OCI-LY3 (cell line): Measurements from ENCODE around the gene MRPL40.

Experiments
- H2AFZ ChIP-seq: fragments of 200-600, 300-600 bp; shearing (Covaris generic); 2 replicates; pipeline ENCODE4 v1.6.0; 2014; ENCODE audit warnings: antibody characterized with exemption, low read depth, low read length
- H3K27ac ChIP-seq: fragments of 200-600, 300-600 bp; sonication (generic); 2 replicates; pipeline ENCODE4 v1.5.1; 2014; ENCODE audit warnings: mild to moderate bottlenecking, low read length, moderate library complexity, mixed read lengths
- H3K27me3 ChIP-seq: fragments of 200-600, 300-600 bp; sonication (generic); 2 replicates; pipeline ENCODE4 v1.6.1; 2014; ENCODE audit warnings: low read depth, low read length, mixed read lengths
- H3K36me3 ChIP-seq: fragments of 200-600, 300-600 bp; sonication (generic); replicated peaks from 2 replicates; pipeline ENCODE3; 2014; ENCODE audit warnings: low read depth, low read length, mixed read lengths
- H3K4me1 ChIP-seq: fragments of 300-600, 200-600 bp; sonication (generic); 2 replicates; pipeline ENCODE4 v1.6.1; 2014; ENCODE audit warnings: low read length, mixed read lengths
- H3K4me2 ChIP-seq: fragments of 200-600, 300-600 bp; sonication (generic); 2 replicates; pipeline ENCODE4 v1.6.1; 2014; ENCODE audit warnings: low read length, mixed read lengths
- H3K4me3 ChIP-seq: fragments of 300-600, 200-600 bp; sonication (generic); 2 replicates; pipeline ENCODE4 v1.5.1; 2014; ENCODE audit warnings: antibody characterized with exemption, mild to moderate bottlenecking, low read length, moderate library complexity
- H3K79me2 ChIP-seq: fragments of 300-600, 200-600 bp; shearing (Covaris generic); 2 replicates; pipeline ENCODE4 v1.6.1; 2014; ENCODE audit warnings: mild to moderate bottlenecking, low read length, mixed read lengths
- H3K9ac ChIP-seq: fragments of 300-600, 200-600 bp; shearing (Covaris generic); 2 replicates; pipeline ENCODE4 v1.6.0; 2014; ENCODE audit warnings: mild to moderate bottlenecking, low read length, moderate library complexity
- H3K9me3 ChIP-seq: fragments of 200-600, 300-600 bp; shearing (Covaris generic); 2 replicates; pipeline ENCODE4 v1.6.1; 2014; ENCODE audit warnings: low read length, mixed read lengths; ENCODE audit not compliant: insufficient read depth
- H4K20me1 ChIP-seq: fragments of 200-600, 300-600 bp; sonication (generic); 2 replicates; pipeline ENCODE4 v1.6.1; 2016; ENCODE audit warnings: low read length, mixed read lengths; ENCODE audit not compliant: insufficient read depth
- EZH2phosphoT487 ChIP-seq: fragments of 200-600 bp; shearing (Covaris generic); IDR thresholded peaks from 2 replicates; pipeline ENCODE4 v1.6.1; 2018; ENCODE audit warnings: antibody characterized with exemption, mixed run types, low read depth
- TF ChIP-seq, protein P1 (sequence below): fragments of 200-600, 300-600 bp; sonication (generic); IDR thresholded peaks from 2 replicates; pipeline ENCODE4 v1.5.1; 2014; ENCODE audit warnings: antibody characterized with exemption, low read length, low read depth

MRPL40 gene

DNA sequence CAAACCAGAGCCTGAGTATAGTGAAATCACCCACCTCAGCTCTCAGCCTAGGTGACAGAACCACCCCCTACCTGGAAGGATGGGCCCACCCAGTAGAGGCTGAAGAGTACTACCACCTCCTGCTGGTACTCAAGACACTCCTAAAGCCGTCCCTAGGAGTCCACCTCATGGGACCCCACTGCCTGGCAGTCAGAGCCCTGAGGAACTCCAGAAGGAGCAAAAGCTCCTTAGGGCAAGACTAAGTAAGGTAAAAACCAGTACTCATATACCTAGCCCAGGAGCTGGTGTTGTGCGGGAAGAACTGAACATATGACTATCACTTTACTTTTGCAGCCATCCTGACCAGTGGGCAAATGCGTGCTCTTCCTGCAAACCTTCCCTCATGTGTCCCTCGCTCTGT lies 37.1 kb upstream of the MRPL40 start:
- H3K4me1 ChIP-seq = no peaks in the 10 kb centered on the region
- no peak overlapping the region for H3K4me2 ChIP-seq
- 0 out of 2 replicates have a peak, but pooled peaks cover 8% of the 10 kb centered on the region for H4K20me1 ChIP-seq
- no peaks in the 10 kb centered on the region for H3K9me3 ChIP-seq
- no peak overlapping the region for H2AFZ ChIP-seq
- no peak overlapping the region for H3K9ac ChIP-seq
- TF ChIP-seq, protein P1, sequence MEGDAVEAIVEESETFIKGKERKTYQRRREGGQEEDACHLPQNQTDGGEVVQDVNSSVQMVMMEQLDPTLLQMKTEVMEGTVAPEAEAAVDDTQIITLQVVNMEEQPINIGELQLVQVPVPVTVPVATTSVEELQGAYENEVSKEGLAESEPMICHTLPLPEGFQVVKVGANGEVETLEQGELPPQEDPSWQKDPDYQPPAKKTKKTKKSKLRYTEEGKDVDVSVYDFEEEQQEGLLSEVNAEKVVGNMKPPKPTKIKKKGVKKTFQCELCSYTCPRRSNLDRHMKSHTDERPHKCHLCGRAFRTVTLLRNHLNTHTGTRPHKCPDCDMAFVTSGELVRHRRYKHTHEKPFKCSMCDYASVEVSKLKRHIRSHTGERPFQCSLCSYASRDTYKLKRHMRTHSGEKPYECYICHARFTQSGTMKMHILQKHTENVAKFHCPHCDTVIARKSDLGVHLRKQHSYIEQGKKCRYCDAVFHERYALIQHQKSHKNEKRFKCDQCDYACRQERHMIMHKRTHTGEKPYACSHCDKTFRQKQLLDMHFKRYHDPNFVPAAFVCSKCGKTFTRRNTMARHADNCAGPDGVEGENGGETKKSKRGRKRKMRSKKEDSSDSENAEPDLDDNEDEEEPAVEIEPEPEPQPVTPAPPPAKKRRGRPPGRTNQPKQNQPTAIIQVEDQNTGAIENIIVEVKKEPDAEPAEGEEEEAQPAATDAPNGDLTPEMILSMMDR = no peak
- TF ChIP-seq EZH2phosphoT487 = no peak
- no peaks in the 10 kb centered on the region for H3K79me2 ChIP-seq
- no peaks in the 10 kb centered on the region for H3K27me3 ChIP-seq
- peaks cover 65% of the 10 kb centered on the region for H3K36me3 ChIP-seq
- no peak overlapping the region for H3K4me3 ChIP-seq
- H3K27ac ChIP-seq = no peak overlapping the region

DNA sequence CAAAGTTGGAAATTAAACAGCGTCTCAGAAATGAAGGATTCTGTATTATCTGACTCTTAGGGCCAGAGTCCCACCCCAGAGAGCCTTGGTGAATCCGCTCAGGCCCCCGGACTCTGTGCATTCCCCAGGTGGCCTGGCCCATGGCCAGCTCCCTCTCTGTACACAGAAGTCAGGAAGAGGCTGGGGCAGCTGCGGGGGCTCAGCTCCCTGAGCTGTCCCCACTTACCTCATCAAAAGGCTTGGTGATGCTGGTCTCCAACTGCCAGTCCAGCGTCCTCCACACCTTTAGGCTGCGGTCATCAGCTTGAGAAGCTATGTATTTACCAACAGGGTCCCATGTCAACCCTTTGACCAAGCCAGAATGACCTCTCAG lies 35.8 kb upstream of the MRPL40 start:
- Histone ChIP-seq H3K79me2 (no peaks in the 10 kb centered on the region), H3K36me3 (peaks cover 62% of the 10 kb centered on the region), H3K27ac (no peak overlapping the region), H3K9me3 (no peaks in the 10 kb centered on the region), H2AFZ (no peak overlapping the region), H3K4me1 (no peaks in the 10 kb centered on the region), H3K4me2 (no peak overlapping the region), H3K27me3 (no peaks in the 10 kb centered on the region), H4K20me1 (0 out of 2 replicates have a peak, but pooled peaks cover 8% of the 10 kb centered on the region), H3K4me3 (no peak overlapping the region), H3K9ac (no peak overlapping the region)
- no peak for TF ChIP-seq EZH2phosphoT487
- TF ChIP-seq, protein P1 = no peak

DNA sequence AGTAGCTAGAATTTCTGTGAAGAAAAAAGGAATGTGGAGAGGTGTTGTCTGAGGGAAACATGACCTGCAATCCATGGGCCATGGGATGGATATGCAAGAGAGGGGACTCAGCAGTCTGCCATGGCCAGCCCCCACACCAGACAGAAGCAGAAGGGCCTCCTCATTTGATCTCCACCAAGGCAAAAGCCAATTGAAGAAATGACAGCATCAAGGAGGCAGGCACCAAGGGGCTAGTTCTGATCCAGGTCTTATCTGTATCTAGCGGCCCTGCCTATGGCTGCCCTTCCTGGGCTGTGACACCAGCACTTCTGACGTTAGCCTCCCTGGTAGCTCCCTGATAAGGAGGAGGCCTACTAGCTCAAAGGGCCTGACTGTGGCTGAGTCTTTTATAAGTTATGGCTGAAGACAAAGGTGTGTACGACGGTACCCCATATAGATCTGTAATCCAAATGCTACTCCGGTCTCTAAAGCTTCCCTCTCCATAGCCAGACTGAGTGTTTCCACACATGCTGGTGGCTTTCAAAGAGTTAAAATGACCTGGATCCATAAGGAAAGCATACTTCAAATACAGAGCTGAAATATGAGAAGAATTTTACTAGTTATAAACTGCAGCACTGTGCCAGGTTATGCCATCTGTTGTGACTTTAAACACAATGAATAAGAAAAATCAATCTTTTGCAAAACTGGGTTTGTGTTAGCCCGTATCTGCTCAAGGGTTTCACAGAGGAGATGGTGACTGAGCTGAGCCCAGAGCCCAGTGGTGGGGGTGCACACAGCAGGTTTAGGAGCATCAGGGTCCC lies 35.2 kb upstream of the MRPL40 start:
- Histone ChIP-seq H3K9ac (no peak overlapping the region), H3K4me2 (no peak overlapping the region), H3K27ac (no peak overlapping the region), H2AFZ (no peak overlapping the region), H3K36me3 (peaks cover 63% of the 10 kb centered on the region), H3K79me2 (no peaks in the 10 kb centered on the region), H3K4me1 (no peaks in the 10 kb centered on the region), H3K4me3 (no peak overlapping the region), H3K27me3 (no peaks in the 10 kb centered on the region), H3K9me3 (no peaks in the 10 kb centered on the region), H4K20me1 (0 out of 2 replicates have a peak, but pooled peaks cover 8% of the 10 kb centered on the region)
- no peak for TF ChIP-seq EZH2phosphoT487
- TF ChIP-seq, protein P1 = no peak

DNA sequence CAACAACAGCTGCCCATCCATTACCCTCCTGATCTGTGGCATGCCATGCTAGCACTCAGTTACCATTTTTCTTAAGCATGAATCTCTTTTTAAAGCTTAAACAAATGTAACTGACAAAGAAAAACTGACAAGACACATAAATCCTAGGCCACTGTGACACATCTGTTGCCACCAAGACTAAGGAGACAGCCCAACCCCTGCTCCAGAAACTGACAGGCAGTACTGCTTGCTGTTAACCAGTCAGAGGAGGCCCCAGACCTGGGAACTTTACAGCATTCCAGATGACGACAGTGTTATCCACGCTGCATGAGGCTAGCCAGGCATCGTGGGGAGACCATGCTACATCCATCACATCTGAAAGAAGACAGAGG lies 34.6 kb upstream of the MRPL40 start:
- TF ChIP-seq EZH2phosphoT487 = no peak
- TF ChIP-seq, protein P1 = no peak
- H2AFZ ChIP-seq = no peak overlapping the region
- H3K4me2 ChIP-seq = no peak overlapping the region
- no peak overlapping the region for H3K4me3 ChIP-seq
- H3K9ac ChIP-seq = no peak overlapping the region
- H3K27ac ChIP-seq = no peak overlapping the region
- no peaks in the 10 kb centered on the region for H3K27me3 ChIP-seq
- H3K79me2 ChIP-seq = no peaks in the 10 kb centered on the region
- no peaks in the 10 kb centered on the region for H3K9me3 ChIP-seq
- peaks cover 62% of the 10 kb centered on the region for H3K36me3 ChIP-seq
- 0 out of 2 replicates have a peak, but pooled peaks cover 8% of the 10 kb centered on the region for H4K20me1 ChIP-seq
- no peaks in the 10 kb centered on the region for H3K4me1 ChIP-seq
